Measurements from ENCODE around the gene EPHB3. TPM values are rescaled to one million over a fixed set of nuclear protein-coding genes. Genes with fewer than 3 reads are reported as not detected.
"Not testable (repeated sequence)": the region's sequence is repeated elsewhere in the genome, so short reads cannot be mapped to it uniquely, and the experiment has no call there.

EPHB3 gene
- total RNA-seq, 1 experiment from 2014 or later = not detected

DNA sequence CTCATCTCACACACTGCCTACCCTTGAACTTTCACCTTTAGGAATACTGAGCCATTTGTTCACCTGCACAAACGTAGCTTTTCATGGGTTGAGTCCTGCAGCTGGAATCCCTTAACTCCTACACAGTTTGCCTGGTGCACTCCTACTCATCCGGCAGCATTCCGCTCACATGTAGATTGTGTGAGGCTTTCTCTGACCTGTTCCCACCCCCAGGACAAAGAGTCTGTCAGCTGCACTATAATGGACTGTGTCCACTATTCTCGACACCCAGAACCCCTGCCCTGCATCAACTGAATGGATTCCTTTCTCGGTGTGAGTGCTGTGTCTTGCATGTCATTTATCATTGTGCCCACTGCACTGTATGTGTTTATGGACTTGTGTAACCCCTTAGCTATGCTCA is 54.9 kb downstream of the EPHB3 start:
- no peak for DNase-seq (ENCODE audit: extremely low read depth, low read depth)

DNA sequence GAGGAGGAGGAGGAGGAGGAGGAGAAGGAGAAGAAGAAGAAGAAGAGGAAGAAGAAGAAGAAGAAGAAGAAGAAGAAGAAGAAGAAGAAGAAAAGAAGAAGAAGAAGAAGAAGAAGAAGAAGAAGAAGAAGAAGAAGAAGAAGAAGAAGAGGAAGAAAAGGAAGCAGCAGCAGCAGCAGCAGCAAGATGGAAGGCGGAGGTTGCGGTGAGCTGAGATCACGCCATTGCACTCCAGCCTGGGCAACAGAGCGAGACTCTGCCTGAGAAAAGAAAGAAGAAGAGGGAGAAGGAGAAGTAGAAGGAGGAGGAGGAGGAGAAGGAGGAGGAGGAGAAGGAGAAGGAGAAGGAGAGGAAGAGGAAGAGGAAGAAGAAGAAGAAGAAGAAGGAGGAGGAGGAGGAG is 55.7 kb downstream of the EPHB3 start:
- DNase-seq (ENCODE audit: extremely low read depth, low read depth) = not testable (repeated sequence)

DNA sequence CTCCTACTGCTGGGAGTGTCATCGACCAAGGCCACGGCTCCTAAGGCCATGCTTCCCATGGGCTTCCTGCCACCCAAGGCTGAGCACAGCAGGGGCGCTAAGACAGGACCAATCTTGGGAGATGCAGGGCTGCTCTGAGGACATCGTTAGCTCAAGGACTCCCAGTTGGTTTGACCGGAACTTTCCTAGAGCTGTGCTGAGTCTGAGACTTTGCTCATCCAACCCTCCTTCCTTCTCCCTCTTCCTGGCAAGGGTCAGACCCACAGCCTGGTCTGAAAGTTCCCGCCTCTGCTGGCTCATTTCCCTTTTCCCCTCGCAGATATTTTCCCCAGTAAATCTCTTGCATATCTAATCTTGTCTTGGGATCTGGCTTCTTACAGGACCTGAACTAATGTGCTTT is 57.2 kb downstream of the EPHB3 start:
- no peak for DNase-seq (ENCODE audit: extremely low read depth, low read depth)

DNA sequence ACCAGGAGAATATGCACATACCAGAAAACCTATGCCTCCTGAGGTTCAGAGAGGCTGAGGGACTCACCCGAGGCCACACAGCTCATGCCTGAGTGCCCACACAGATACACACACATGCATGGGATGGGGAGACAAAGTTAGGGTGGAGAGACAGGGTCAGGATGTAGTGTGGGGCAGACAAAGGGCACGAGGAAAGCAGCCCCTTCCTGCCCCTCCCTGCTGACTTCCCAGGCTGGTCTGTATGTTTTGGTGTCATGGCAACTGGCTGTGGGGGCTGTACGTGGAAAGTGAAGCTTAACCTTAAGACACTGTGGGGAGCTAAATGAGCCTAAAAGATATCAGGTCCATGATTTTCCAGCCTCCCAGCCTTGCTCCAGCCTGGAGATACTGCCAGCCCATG is 57.8 kb downstream of the EPHB3 start:
- no peak for DNase-seq (ENCODE audit: extremely low read depth, low read depth)

DNA sequence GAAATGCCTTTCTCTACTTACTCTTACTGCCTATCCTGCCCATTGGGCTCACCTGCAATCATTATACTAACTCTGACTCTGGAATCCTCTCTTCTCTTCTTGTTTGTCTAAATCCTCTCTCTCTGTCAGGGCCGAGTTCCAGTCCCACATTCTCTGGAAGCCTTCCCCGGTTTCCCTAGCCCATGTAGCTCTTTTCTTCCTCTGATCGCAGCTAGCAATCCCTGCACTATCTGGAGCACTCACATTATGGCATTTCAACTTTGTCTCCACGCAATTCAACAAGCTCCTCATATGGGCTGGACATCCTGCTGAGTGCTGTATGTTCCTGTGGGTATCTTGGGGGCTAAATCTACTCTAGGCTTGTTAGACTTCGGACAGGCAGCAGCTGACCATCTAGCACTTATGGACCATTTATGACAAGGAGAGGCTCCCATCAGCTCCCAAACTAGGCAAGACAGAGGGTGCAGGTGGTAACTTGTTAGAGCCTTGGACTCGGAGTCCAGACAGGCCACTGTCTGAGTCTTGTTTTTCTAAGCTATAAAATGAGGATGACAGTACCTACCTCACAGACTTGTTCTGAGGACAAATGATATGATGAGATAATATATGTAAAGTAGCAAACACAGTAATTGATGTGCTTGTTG is 58.3 kb downstream of the EPHB3 start:
- DNase-seq (ENCODE audit: extremely low read depth, low read depth) = no peak

DNA sequence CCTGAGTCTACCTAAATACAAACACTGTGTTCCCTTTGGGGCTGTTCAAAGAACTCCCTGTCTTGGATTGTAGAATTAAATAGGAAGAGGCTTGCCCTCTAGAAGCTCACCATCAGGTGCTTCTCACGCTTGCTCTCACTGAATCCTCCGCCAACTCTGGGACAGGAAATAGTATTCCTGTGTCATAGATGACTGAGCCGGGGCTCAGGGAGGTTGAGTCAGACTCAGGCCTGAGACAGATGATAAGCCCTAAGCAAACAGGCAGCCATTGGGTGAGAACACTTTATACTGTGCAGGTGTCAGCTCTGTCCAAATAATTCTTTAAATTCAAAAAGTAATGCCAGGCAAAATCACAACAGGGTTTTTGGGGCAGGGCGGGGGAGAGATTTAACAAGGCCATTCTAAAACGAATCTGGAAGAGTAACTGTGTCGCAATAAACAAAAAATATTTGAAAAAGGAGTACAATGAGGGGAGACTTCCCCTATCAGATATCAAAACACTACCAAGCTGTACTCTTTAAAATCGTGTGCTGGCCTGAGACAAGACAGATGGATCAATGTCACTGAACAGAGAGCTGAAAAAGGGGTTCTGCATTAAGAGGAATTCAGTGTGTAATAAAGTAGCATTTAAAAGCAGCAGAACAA is 59.0 kb downstream of the EPHB3 start:
- peak; percentile 26 for DNase-seq (ENCODE audit: extremely low read depth, low read depth)

DNA sequence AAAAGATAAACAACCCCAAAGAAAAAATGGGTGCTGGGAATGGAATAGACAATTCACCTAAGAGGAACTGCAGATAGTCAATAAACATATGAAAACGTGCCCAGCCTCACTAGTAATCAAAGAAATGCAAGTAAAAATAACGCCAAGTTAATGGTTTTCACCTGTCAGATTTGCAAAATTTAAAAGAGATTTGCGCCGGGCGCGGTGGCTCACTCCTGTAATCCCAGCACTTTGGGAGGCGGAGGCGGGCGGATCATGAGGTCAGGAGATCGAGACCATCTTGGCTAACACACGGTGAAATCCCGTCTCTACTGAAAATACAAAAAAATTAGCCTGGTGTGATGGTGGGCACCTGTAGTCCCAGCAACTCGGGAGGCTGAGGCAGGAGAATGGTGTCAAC is 60.6 kb downstream of the EPHB3 start:
- DNase-seq (ENCODE audit: extremely low read depth, low read depth) = not testable (repeated sequence)

DNA sequence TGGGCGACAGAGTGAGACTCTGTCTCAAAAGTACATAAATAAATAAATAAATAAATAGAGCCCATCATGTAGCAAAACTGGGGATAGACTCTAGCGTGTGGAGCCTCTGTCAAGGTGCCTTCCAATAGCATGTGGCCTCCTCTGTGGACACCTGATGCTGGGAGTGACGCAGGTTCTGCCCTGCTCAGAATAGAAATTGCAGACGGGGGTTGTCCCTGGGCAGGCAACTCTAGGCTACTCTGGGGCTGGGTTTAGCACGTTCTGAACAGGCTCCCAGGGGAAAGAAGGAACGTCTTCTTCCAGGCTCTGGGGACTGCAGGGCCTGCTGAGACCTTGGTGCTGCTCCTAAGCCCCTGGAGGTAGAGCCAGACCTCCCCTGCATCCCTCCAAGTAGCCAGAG is 65.3 kb downstream of the EPHB3 start:
- no peak for DNase-seq (ENCODE audit: extremely low read depth, low read depth)

DNA sequence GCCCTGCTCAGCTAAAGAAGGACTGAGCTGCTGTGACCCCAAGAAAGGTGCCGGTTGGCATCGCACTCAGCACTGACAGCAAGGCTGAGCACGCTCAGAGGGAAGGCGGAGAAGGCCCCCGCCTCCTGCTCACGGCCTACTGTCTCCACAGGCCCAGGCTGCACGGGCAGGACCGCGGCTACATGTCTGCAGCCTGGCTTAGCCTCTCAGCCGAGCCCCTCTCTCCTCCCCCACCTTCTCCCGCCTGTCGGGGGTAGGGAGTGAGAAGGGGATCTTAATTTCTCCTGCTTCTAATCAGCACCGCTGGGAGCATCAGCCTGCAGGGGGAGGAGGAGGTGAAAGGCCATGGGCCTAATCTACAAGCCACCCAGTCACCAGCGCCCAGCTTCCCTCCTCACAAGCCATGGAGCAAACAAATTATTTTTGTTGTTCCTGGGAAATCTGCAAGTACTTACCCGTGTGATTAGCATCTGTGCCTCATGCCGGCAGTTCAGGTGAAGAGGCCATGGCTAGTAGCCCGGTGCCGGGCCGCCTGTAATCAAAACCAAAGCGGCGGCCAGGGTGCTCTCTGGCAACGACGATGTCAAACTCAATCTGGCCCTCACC is 68.1 kb downstream of the EPHB3 start:
- no peak for DNase-seq (ENCODE audit: extremely low read depth, low read depth)

DNA sequence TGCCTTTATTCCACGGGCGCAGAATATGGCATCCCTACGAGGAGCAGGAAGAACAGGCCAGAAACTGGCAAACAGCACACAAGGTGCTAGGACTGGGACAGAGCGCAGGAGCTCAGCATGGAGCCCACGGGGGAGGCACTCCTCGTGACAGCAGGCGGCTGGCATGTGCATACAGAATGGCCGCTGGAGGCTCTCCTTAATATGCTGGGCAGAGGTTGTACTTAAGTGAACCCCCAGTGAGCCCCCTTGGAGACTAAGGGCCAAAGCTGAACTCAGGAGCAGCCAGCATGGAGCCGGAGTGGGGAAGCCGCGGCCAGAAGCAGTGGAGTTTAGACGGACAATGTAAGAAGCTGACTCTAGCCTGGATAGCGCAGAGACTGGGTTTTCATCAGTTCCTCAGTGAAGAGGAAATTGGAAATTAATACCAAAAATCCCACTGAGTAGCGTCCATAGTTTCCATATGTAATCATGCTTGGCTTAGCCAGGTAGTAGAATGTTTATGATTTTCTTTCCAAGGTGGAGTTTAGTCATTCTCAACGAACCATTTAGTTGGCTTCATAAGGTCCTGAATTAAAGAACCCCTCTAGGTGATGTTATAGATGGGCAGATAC is 69.4 kb downstream of the EPHB3 start:
- DNase-seq (ENCODE audit: extremely low read depth, low read depth) = no peak

DNA sequence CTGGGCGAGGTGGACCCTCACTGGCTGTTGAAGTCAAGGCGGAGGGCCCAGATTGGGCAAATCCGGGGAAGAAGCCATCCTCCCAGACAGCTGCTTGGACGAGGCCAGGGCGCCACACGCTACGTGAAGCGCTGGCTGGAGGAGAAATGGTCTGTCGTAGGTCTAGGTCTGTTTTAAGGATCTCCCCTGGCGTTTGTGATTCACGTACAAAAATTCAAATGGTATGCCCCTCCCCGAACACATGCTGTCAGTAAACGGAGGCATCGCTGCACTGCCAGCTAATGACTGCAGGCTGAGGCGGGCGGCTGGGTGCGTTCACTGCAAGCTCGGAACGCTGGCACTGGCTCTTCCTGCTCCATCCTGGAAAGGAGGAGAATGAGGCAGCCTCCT is 69.9 kb downstream of the EPHB3 start:
- DNase-seq (ENCODE audit: extremely low read depth, low read depth) = no peak

Other genes with a start within 250 kb of the EPHB3 start
- 160 and 178 TPM in 2 replicates for gene EIF4G1, start 247.2 kb upstream of the EPHB3 start, total RNA-seq (2014; rRNA removed; shearing (Covaris generic))
- 10.7 and 12.6 TPM in 2 replicates for gene FAM131A, start 224.2 kb upstream of the EPHB3 start, total RNA-seq (2014; rRNA removed; shearing (Covaris generic))
- 4.9 and 6.2 TPM in 2 replicates for gene CLCN2, start 200.2 kb upstream of the EPHB3 start, total RNA-seq (2014; rRNA removed; shearing (Covaris generic))
- 98.8 and 101 TPM in 2 replicates for gene POLR2H, start 200.1 kb upstream of the EPHB3 start, total RNA-seq (2014; rRNA removed; shearing (Covaris generic))
- gene THPO, start 183.6 kb upstream of the EPHB3 start, total RNA-seq (2014; rRNA removed; shearing (Covaris generic)) = not detected in 2 replicates
- gene CHRD, start 181.7 kb upstream of the EPHB3 start, total RNA-seq (2014; rRNA removed; shearing (Covaris generic)) = 0.07 TPM in 1 of 2 replicates, not detected in the other
- gene MAGEF1, start 150.3 kb downstream of the EPHB3 start, total RNA-seq (2014; rRNA removed; shearing (Covaris generic)) = 13.1 and 13.6 TPM in 2 replicates

Data from NCI-H460 (cell line).